HG02943 (cell line): ENCODE results near the gene TAS2R31.

Experiments used
- ATAC-seq: cut with Tn5 transposase; IDR thresholded peaks from one replicate; pipeline ENCODE4 v1.9.1; 2021; ENCODE audit warnings: mild to moderate bottlenecking, low read depth, moderate library complexity; ENCODE audit not compliant: unreplicated experiment

Gene TAS2R31

GRCh38 chr12:11014234-11014633, 17.0 kb downstream of the TAS2R31 start:
- ATAC-seq = no peak

GRCh38 chr12:11007608-11008007, 23.6 kb downstream of the TAS2R31 start:
- ATAC-seq = no peak

- no peak for ATAC-seq
Measured at GRCh38 chr12:10998204-10998603, 33.0 kb downstream of the TAS2R31 start, which contains the start of gene TAS2R20. Gene TAS2R20 (minus strand): TSS chr12:10998304. CDS start chr12:10997875, 429 bp downstream.

- ATAC-seq = no peak
Measured at GRCh38 chr12:10994307-10994706, 36.9 kb downstream of the TAS2R31 start.

DNA sequence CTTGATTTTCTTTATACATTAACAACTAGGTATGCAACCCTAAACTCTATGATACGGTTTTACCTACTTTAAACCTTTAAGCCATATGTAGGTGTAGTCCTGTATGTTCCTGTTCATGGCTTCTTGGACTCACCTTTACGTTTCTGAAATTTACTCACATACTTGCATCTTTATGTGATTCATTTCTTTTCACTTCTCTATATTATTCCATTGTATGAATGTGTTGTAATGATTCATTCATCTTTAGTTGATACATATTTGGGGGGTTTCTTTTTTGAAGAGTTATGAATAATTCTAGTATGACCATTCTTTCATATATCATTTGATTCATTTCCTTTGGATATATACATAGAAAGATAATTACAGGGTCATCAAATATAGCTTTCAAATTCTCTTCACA, 42.1 kb downstream of the TAS2R31 start:
- no peak for ATAC-seq

- ATAC-seq = no peak
Measured at GRCh38 chr12:10986812-10987211, 44.4 kb downstream of the TAS2R31 start, which contains the start of gene TAS2R50. Gene TAS2R50 (minus strand): TSS chr12:10986912. CDS start chr12:10986860, 52 bp downstream.

GRCh38 chr12:10982244-10982643, 49.0 kb downstream of the TAS2R31 start:
- ATAC-seq = no peak
